Activated naive CD8-positive, alpha-beta T cell (primary cell): ENCODE data around the gene SIPA1L3.

Experiments
- H3K27ac Mint-ChIP-seq: one replicate; pipeline ENCODE4 v1.8.0; 2021; ENCODE audit warnings: mixed read lengths
- H3K27me3 Mint-ChIP-seq: one replicate; pipeline ENCODE4 v1.8.0; 2021; ENCODE audit warnings: mixed read lengths
- H3K36me3 Mint-ChIP-seq: one replicate; pipeline ENCODE4 v1.8.0; 2021; ENCODE audit warnings: mixed read lengths
- H3K4me1 Mint-ChIP-seq: one replicate; pipeline ENCODE4 v1.8.0; 2021; ENCODE audit warnings: low read depth, mixed read lengths
- H3K4me3 Mint-ChIP-seq: one replicate; pipeline ENCODE4 v1.8.0; 2021; ENCODE audit warnings: mild to moderate bottlenecking, mixed read lengths
- H3K9me3 Mint-ChIP-seq: one replicate; pipeline ENCODE4 v1.8.0; 2021; ENCODE audit warnings: low read depth, mixed read lengths

Gene SIPA1L3

DNA sequence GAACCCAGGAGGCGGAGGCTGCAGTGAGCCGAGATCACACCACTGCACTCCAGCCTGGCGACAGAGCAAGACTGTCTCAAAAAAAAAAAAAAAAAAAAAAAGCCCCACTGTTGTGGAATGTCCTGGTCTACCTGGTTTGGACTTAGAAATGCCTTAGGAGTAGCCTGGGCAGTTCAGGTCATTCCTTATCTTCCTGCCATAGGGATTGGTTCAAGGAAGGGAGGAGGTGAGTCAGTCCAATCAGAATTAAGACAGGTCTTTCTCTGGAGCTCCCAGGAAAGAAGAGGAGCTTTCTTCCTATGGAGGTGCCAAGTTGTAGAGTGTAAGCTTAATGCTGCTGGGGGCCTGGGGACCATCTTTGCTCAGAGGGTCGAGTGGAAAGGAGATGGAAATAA is 44.8 kb downstream of the SIPA1L3 start:
- Mint-ChIP-seq H3K4me1 (no peaks in the 10 kb centered on the region), H3K27me3 (no peaks in the 10 kb centered on the region), H3K36me3 (peaks cover 14% of the 10 kb centered on the region), H3K9me3 (peaks cover 5% of the 10 kb centered on the region), H3K27ac (no peak overlapping the region), H3K4me3 (no peak overlapping the region)

DNA sequence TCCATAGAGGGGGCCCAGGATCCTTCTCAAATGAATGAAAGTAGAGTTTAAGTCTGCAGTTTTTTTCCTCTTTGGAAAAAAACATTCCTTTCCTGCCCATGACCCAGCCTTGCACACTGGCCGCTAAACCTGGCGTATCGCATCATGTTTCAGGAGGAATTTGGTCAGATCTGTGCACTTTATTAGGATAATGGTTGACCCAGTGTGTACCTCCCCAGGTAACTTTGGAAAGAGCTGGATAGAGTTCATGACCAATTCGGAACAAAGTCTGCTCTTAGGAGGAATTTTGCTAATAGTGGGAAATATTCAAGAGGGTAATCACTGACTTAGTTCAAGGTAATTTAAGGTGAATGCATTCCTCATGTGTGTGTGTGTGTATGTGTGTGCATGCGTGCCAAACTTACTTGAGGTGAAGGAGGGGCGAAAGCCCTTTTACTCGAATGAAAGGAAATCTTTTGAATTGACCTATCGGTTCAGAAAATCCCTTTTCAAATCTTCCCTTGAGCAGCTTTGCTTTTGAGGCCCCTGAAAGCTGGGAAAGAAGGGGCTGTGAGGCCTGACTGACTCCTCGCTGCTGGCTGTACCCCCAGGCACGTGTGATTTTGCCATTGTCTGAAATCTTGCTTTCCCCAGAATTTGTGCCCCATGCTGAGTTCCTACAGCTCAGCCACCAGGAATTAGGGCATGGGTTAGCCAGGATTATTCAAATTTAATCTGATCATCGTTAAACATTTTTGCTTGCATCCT is 46.3 kb downstream of the SIPA1L3 start:
- H3K4me3 Mint-ChIP-seq, result no peak overlapping the region
- H3K4me1 Mint-ChIP-seq, result no peaks in the 10 kb centered on the region
- peaks cover 14% of the 10 kb centered on the region for H3K36me3 Mint-ChIP-seq
- H3K27ac Mint-ChIP-seq, result no peak overlapping the region
- no peaks in the 10 kb centered on the region for H3K27me3 Mint-ChIP-seq
- peaks cover 5% of the 10 kb centered on the region for H3K9me3 Mint-ChIP-seq

GRCh38 chr19:37953918-37954303 is 46.9 kb downstream of the SIPA1L3 start:
- H3K27ac Mint-ChIP-seq, result no peak overlapping the region
- no peaks in the 10 kb centered on the region for H3K27me3 Mint-ChIP-seq
- H3K4me3 Mint-ChIP-seq, result no peak overlapping the region
- H3K9me3 Mint-ChIP-seq, result peaks cover 9% of the 10 kb centered on the region
- H3K36me3 Mint-ChIP-seq, result peaks cover 17% of the 10 kb centered on the region
- H3K4me1 Mint-ChIP-seq, result no peaks in the 10 kb centered on the region

- Mint-ChIP-seq H3K4me1 (no peaks in the 10 kb centered on the region), H3K9me3 (peaks cover 9% of the 10 kb centered on the region), H3K27me3 (no peaks in the 10 kb centered on the region), H3K4me3 (no peak overlapping the region), H3K27ac (no peak overlapping the region), H3K36me3 (peaks cover 15% of the 10 kb centered on the region)
Measured at GRCh38 chr19:37954421-37954874, 47.4 kb downstream of the SIPA1L3 start.

GRCh38 chr19:37955986-37956385 is 49.0 kb downstream of the SIPA1L3 start:
- no peak overlapping the region for H3K4me3 Mint-ChIP-seq
- H3K27ac Mint-ChIP-seq, result no peak overlapping the region
- no peaks in the 10 kb centered on the region for H3K4me1 Mint-ChIP-seq
- peaks cover 9% of the 10 kb centered on the region for H3K9me3 Mint-ChIP-seq
- no peaks in the 10 kb centered on the region for H3K27me3 Mint-ChIP-seq
- H3K36me3 Mint-ChIP-seq, result peaks cover 12% of the 10 kb centered on the region

DNA sequence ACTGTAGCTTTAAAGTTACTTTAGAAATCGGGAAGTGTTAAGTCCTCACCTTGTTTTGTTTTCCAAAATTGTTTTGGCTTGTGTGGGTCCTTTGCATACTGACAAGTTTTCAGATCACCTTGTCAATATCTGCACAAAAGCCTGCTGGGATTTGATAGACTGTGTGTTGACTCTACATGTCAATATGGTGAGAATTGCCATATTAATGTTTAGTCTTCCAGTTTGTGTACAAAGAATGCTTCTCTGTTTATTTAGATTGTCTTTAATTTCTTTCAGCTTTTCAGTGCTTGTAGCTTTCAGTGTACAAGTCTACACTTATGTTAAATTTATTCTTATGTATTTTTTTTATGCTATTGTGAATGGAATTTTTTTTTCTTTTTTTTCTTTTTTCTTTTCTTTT is 50.2 kb downstream of the SIPA1L3 start:
- Mint-ChIP-seq H3K27me3 (no peaks in the 10 kb centered on the region), H3K4me3 (no peak overlapping the region), H3K27ac (no peak overlapping the region), H3K36me3 (peaks cover 15% of the 10 kb centered on the region), H3K4me1 (no peaks in the 10 kb centered on the region), H3K9me3 (peaks cover 15% of the 10 kb centered on the region)

DNA sequence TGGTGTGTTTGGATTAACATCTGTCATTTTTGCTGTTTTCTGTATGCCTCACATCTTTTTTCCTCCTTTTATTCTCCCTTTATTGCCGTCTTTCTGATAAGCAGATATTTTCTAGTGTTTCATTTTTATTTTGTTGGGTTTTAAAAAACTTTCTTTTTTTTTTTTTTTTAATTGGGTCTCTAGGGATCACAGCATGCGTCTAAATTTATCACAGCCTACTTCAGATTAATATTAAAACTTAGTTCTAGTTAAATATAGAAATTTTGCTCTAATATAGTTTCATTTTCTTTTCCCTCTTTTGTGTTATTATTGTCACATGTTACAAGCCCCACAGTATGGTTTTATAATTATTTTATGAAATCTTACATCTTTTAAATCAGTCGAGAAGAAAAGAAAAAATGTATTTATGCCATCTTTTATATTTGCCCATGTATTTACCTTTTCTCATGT is 52.7 kb downstream of the SIPA1L3 start:
- H3K36me3 Mint-ChIP-seq, result peaks cover 13% of the 10 kb centered on the region
- H3K4me1 Mint-ChIP-seq, result peaks cover 2% of the 10 kb centered on the region
- no peaks in the 10 kb centered on the region for H3K27me3 Mint-ChIP-seq
- no peak overlapping the region for H3K4me3 Mint-ChIP-seq
- no peak overlapping the region for H3K27ac Mint-ChIP-seq
- peaks cover 15% of the 10 kb centered on the region for H3K9me3 Mint-ChIP-seq

DNA sequence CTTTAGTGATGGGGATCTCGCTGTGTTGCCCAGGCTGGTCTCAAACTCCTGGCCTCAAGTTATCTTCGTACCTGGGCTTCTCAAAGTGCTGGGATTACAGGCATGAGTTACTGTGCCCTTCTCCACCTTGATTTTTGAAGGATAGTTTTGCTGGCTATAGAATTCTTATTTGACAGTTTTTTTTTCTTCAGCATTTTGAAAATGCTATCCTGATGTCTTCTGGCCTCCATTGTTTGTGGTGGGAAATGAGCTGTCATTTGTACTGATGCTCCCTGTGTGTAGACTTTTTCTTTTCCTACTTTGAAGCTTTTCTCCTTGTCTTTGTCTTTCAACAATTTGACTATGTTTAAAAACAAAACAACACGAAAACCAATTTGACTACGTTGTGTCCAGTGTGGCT is 54.2 kb downstream of the SIPA1L3 start:
- Mint-ChIP-seq H3K4me1 (peaks cover 2% of the 10 kb centered on the region), H3K4me3 (no peak overlapping the region), H3K36me3 (peaks cover 8% of the 10 kb centered on the region), H3K9me3 (peaks cover 10% of the 10 kb centered on the region), H3K27ac (no peak overlapping the region), H3K27me3 (no peaks in the 10 kb centered on the region)

DNA sequence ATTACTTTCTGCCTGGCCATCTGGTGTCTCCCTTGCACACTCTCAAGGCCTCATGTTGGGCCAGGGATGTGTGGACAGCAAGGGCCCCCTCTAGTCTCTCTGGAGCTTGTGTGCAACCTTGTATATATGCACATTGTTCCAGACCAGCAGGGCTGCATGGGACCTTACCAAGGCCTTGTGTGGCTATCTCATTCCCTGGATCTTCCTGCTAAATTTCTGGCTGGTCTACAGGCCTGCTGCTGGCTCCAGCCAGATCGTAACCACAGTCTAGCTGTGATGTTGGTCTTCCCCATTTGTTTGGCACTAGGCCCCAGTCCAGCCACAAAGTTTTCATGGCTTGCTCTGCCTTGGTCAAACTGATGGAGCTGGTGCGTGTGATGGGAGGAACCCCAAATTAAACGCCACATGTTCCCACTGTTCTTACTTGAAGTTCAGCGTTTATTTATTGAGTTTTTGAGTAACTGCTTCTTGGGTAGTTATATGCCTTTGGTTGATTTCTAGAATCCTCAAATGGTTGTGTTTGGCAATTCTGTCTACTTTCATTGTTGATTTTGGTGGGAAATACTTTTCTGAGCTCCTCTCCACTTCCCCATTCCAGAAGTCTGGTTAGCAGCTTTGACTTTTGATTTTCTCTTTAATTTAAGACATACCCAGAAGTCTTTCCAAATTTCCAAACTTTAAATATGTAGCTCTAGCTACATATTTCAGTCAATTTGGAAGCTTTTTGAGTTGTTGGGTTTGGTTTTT is 56.4 kb downstream of the SIPA1L3 start:
- H3K36me3 Mint-ChIP-seq, result peaks cover 8% of the 10 kb centered on the region
- H3K9me3 Mint-ChIP-seq, result peaks cover 9% of the 10 kb centered on the region
- no peaks in the 10 kb centered on the region for H3K27me3 Mint-ChIP-seq
- no peak overlapping the region for H3K27ac Mint-ChIP-seq
- no peak overlapping the region for H3K4me3 Mint-ChIP-seq
- peaks cover 2% of the 10 kb centered on the region for H3K4me1 Mint-ChIP-seq

DNA sequence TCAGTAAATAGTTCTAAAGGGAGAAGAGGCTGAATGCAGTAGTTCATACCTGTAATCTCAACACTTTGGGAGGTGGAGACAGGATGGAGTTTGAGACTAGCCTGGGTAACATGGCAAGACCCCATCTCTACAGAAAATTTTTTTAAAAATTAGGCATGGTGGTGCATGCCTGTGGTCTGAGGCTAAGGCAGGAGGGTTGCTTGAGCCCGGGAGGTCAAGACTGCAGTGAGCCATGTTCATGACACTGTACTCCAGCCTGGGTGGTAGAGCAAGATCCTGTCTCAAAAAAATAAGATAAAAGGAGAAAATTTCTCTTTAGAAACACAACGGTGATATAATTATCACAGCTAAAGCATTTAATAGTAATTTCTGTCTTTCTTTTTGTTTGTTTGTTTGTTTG is 57.1 kb downstream of the SIPA1L3 start:
- H3K36me3 Mint-ChIP-seq, result peaks cover 8% of the 10 kb centered on the region
- peaks cover 6% of the 10 kb centered on the region for H3K9me3 Mint-ChIP-seq
- H3K4me3 Mint-ChIP-seq, result no peak overlapping the region
- no peak overlapping the region for H3K27ac Mint-ChIP-seq
- H3K27me3 Mint-ChIP-seq, result no peaks in the 10 kb centered on the region
- H3K4me1 Mint-ChIP-seq, result peaks cover 2% of the 10 kb centered on the region

DNA sequence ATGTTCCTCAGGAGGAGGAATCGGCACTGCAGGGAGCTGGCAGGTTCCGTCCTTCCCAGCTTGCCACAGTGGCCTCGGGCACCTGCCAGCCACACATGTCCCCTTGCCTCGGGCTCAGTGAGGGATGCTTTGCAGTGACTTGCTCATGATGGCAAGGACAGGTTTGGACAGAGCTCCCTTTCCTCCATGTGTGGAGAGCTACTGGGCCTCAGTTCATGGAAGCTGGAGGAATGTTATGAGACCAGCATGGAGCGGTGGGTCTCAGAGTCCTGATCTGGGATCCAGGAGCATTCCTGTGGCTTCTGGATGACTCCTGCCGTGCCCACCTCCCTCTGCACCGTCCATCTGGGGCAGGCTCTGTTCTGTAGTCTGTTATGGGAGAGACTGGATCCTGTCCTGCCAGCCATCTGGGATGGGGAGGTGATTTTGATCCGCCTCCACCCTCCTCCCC is 59.2 kb downstream of the SIPA1L3 start:
- Mint-ChIP-seq H3K9me3 (peaks cover 4% of the 10 kb centered on the region), H3K36me3 (peaks cover 15% of the 10 kb centered on the region), H3K4me3 (no peak overlapping the region), H3K27ac (no peak overlapping the region), H3K4me1 (peaks cover 2% of the 10 kb centered on the region), H3K27me3 (no peaks in the 10 kb centered on the region)

DNA sequence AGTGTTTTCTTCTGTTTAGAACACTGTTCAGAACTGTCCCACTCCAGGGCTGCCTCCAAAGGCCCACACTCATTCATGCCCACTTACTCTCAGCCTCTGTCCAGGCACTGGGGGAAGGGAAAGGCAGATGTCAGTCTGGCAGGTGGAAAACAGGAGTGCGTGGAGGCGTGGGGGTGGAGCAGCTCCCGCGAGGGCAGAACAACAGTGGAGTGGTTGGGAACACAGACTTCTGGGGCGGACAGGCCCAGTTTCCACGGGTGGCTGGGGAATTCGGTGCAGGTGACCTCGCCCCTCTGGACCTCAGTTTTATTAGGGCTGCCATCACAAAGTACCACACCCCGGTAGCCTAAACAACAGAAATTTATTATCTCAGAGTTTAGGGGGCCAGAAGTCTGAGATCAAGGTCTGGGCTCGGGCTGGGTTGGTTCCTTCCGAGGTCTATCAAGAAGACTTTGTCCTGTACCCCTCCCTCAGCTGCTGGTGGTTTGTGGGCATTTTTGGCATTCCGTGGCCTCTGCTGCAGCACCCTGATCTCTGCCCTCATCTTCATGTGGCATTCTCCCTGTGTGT is 59.7 kb downstream of the SIPA1L3 start:
- H3K4me3 Mint-ChIP-seq, result no peak overlapping the region
- H3K4me1 Mint-ChIP-seq, result peaks cover 2% of the 10 kb centered on the region
- H3K27ac Mint-ChIP-seq, result no peak overlapping the region
- no peaks in the 10 kb centered on the region for H3K9me3 Mint-ChIP-seq
- H3K36me3 Mint-ChIP-seq, result peaks cover 12% of the 10 kb centered on the region
- no peaks in the 10 kb centered on the region for H3K27me3 Mint-ChIP-seq

- H3K4me1 Mint-ChIP-seq, result no peaks in the 10 kb centered on the region
- peaks cover 20% of the 10 kb centered on the region for H3K36me3 Mint-ChIP-seq
- H3K9me3 Mint-ChIP-seq, result no peaks in the 10 kb centered on the region
- H3K27me3 Mint-ChIP-seq, result no peaks in the 10 kb centered on the region
- no peak overlapping the region for H3K27ac Mint-ChIP-seq
- H3K4me3 Mint-ChIP-seq, result no peak overlapping the region
Measured at GRCh38 chr19:37969695-37970094, 62.7 kb downstream of the SIPA1L3 start.

GRCh38 chr19:37970699-37971098 is 63.7 kb downstream of the SIPA1L3 start:
- H3K36me3 Mint-ChIP-seq, result peaks cover 20% of the 10 kb centered on the region

GRCh38 chr19:37972803-37973202 is 65.8 kb downstream of the SIPA1L3 start:
- no peaks in the 10 kb centered on the region for H3K4me1 Mint-ChIP-seq
- H3K27ac Mint-ChIP-seq, result no peak overlapping the region
- H3K36me3 Mint-ChIP-seq, result peaks cover 20% of the 10 kb centered on the region
- no peak overlapping the region for H3K4me3 Mint-ChIP-seq
- H3K9me3 Mint-ChIP-seq, result no peaks in the 10 kb centered on the region
- H3K27me3 Mint-ChIP-seq, result no peaks in the 10 kb centered on the region

More at GRCh38 chr19:37970699-37971098, 63.7 kb downstream of the SIPA1L3 start:
- H3K9me3 Mint-ChIP-seq, result no peaks in the 10 kb centered on the region
- no peak overlapping the region for H3K4me3 Mint-ChIP-seq
- H3K27ac Mint-ChIP-seq, result no peak overlapping the region
- H3K27me3 Mint-ChIP-seq, result no peaks in the 10 kb centered on the region
- H3K4me1 Mint-ChIP-seq, result no peaks in the 10 kb centered on the region
